Activated T-cell treated with anti-CD3 and anti-CD28 coated beads for 1 hour (primary cell): ENCODE data around the gene GPALPP1.
"Not testable (repeated sequence)": the region's sequence is repeated elsewhere in the genome, so short reads cannot be mapped to it uniquely, and the experiment has no call there.

ENCODE experiments used
- DNase-seq: peaks from one replicate; pipeline ENCODE4 v3.0.0-alpha.2; 2020; ENCODE audit warnings: low read depth

GPALPP1 gene

GRCh38 chr13:45007225-45007624 is 17.9 kb downstream of the GPALPP1 start:
- no peak for DNase-seq

- no peak for DNase-seq
These were observed 18.5 kb downstream of the GPALPP1 start for GRCh38 chr13:45007823-45008222.

- DNase-seq, result no peak
These were observed 21.9 kb downstream of the GPALPP1 start for GRCh38 chr13:45011198-45011597.

GRCh38 chr13:45015300-45015699 is 26.0 kb downstream of the GPALPP1 start:
- no peak for DNase-seq

GRCh38 chr13:45016792-45017425 is 27.6 kb downstream of the GPALPP1 start:
- DNase-seq, result no peak

- DNase-seq, result not testable (repeated sequence)
These were observed 30.6 kb downstream of the GPALPP1 start for GRCh38 chr13:45019981-45020380.

GRCh38 chr13:45021250-45021649 is 31.9 kb downstream of the GPALPP1 start:
- DNase-seq, result no peak

GRCh38 chr13:45024847-45025246 is 35.5 kb downstream of the GPALPP1 start:
- DNase-seq, result no peak

GRCh38 chr13:45034342-45034741 is 45.0 kb downstream of the GPALPP1 start:
- no peak for DNase-seq

GRCh38 chr13:45036206-45036605 is 46.9 kb downstream of the GPALPP1 start:
- no peak for DNase-seq

GRCh38 chr13:45040173-45040572 is 50.8 kb downstream of the GPALPP1 start:
- no peak for DNase-seq

GRCh38 chr13:45040622-45041021 is 51.3 kb downstream of the GPALPP1 start:
- no peak for DNase-seq

- DNase-seq, result no peak
These were observed 53.2 kb downstream of the GPALPP1 start for GRCh38 chr13:45042539-45042938.

- DNase-seq, result no peak
These were observed 57.1 kb downstream of the GPALPP1 start for GRCh38 chr13:45046445-45046844.

- peak; percentile 59 for DNase-seq
These were observed 58.3 kb downstream of the GPALPP1 start for GRCh38 chr13:45047394-45048310.

- no peak for DNase-seq
These were observed 59.6 kb downstream of the GPALPP1 start for GRCh38 chr13:45048890-45049407.

- DNase-seq, result no peak
These were observed 60.1 kb downstream of the GPALPP1 start for GRCh38 chr13:45049478-45049877.

- DNase-seq, result no peak
These were observed 62.0 kb downstream of the GPALPP1 start for GRCh38 chr13:45051315-45051714.

GRCh38 chr13:45055198-45055901 is 66.0 kb downstream of the GPALPP1 start:
- DNase-seq, result no peak

GRCh38 chr13:45055902-45056648 is 66.7 kb downstream of the GPALPP1 start:
- no peak for DNase-seq

- no peak for DNase-seq
These were observed 70.7 kb downstream of the GPALPP1 start for GRCh38 chr13:45060062-45060461.
